ENCODE measurements around the gene FAM241B.

FAM241B gene

DNA sequence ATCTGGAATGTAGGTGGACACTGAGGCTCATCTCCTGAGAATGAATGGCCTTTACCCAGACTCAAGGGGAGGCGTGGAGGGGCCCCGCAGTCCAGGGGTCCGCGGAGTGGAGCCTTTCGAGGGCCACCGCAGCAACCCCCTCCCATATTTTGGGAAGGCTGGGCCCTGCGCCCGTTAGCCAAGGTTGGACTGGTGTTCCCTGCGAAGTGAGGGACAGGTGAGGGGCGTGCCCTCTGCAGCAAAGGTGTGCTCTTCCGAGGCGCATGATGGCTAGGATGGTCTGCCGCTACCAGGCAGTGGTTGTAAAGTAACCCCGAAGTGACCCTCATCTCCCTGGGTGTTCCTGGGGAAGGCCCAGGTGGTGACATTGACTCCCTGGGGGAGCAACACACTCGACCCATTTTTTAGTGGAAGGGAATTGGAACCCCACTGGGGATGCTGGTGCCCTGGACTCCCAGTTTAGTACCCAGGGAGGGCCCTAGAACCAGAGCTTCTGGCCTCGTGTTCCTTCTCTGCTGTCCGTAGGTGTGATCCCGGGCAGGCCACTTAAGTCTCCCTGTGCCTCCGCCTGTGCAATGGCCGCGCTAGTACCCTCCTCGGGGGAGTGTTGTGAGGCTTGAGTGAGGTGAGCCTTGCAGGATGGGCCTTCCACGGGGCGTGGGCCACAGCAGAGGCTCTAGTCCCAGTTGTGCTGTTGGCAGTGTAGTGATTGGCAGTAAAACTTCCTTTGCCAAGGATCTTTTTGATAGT is 779 bp downstream of the FAM241B start:
- Histone ChIP-seq H3K4me1 (no peaks in the 10 kb centered on the region), H3K27ac (no peak overlapping the region), H3K9me3 (replicated peaks in 1 of 11) (peaks cover 10 to 29% (median 18%) of the 10 kb centered on the region in 11 experiments; a peak in 19 of 22 replicates), H4K20me1 (peaks cover 0 to 12% (median 0%) of the 10 kb centered on the region in 11 experiments; a peak in 2 of 22 replicates), H3K9ac (no peak overlapping the region), H3K4me3 (no peak overlapping the region), H3K4me2 (no peak overlapping the region), H3K36me3 (no peaks in the 10 kb centered on the region), H3K27me3 (no peaks in the 10 kb centered on the region)
- TF ChIP-seq Cebpa-rat (IDR thresholded peaks at IDR 0.05), result no peak

DNA sequence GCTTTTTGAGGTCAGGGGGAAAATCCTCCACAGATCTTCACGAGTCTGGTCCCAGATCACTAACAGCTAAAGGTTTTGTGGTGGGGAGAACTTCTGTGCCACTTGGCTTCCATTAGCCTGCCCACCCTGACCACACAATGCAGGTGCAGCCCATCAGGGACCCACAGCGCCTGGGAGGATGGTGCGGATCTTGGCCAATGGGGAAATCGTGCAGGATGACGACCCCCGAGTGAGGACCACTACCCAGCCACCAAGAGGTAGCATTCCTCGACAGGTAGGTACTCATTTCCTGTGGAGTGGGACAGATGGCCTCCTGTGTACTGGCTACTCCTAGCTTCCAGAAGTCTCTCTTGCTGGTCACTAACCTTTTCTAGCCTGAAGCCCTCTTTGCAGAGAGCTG is 1.5 kb downstream of the FAM241B start:
- Histone ChIP-seq H3K36me3 (no peaks in the 10 kb centered on the region), H3K27me3 (no peaks in the 10 kb centered on the region), H4K20me1 (peaks cover 0 to 15% (median 0%) of the 10 kb centered on the region in 11 experiments; a peak in 2 of 22 replicates), H3K9ac (no peak overlapping the region), H3K4me1 (no peaks in the 10 kb centered on the region), H3K27ac (no peak overlapping the region), H3K4me2 (no peak overlapping the region), H3K9me3 (replicated peaks in 1 of 11) (peaks cover 10 to 29% (median 18%) of the 10 kb centered on the region in 11 experiments; a peak in 19 of 22 replicates), H3K4me3 (no peak overlapping the region)
- no peak for TF ChIP-seq Cebpa-rat (IDR thresholded peaks at IDR 0.05)

GRCh38 chr10:69632516-69633199 is 2.6 kb downstream of the FAM241B start:
- Histone ChIP-seq H3K27ac (no peak overlapping the region), H4K20me1 (peaks cover 0 to 15% (median 0%) of the 10 kb centered on the region in 11 experiments; a peak in 2 of 22 replicates), H3K36me3 (no peaks in the 10 kb centered on the region), H3K4me1 (no peaks in the 10 kb centered on the region), H3K9me3 (replicated peaks in 1 of 11) (peaks cover 10 to 22% (median 12%) of the 10 kb centered on the region in 11 experiments; a peak in 19 of 22 replicates), H3K9ac (no peak overlapping the region), H3K27me3 (no peaks in the 10 kb centered on the region), H3K4me3 (no peak overlapping the region), H3K4me2 (no peak overlapping the region)
- no peak for TF ChIP-seq Cebpa-rat (IDR thresholded peaks at IDR 0.05)

DNA sequence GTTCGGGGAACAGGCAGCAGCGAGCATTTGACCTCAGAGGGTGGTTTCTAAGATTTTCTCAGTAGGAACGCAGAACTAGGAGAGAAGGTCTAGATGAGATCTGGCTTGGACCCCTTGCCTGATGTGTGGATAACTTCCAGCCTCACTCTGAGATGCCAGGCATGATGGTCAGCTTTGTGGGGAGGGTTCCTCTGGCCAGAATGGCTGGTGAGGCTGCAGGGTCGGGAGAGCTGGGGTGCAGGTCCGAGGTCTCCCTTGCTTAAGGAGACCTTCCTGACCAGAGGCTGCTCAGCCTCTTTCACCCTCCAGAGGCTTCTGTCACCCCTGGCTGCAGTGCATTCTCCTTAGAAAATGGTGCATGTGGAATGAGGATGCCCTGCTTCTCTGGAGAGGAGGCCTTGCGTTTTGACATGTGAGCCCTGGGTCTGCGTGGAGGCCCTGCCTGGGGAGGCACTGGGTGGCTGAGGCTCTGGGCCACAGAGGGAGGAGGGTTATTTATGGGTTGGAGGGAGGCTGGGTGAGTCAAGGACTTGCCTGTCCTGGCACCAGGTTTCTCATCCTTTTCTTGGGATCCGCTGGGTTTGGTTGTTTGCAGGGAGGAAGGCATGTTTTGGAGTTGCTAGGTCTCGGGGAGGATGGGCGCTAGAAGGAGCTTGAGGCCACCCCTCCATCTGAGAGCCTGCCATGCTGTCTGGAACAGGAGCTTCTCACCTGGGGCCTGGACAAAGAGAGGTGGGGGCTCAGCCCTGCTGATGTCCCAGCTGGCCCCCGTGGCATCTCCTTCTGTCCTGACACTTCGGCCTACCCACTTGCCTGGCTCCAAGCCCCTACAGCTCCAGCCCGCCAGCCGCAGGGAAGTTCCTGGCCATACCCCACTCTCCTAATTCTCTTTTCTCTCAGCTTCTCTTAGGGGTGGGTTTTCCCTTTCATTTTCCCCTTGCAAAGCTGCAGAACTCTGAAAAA is 3.9 kb downstream of the FAM241B start:
- Histone ChIP-seq H3K36me3 (no peaks in the 10 kb centered on the region), H3K4me1 (peaks cover 0 to 2% (median 0%) of the 10 kb centered on the region in 10 experiments; a peak in 1 of 20 replicates), H3K27me3 (no peaks in the 10 kb centered on the region)

GRCh38 chr10:69634759-69635425 is 4.8 kb downstream of the FAM241B start:
- Histone ChIP-seq H3K9me3 (replicated peaks in 1 of 11) (peaks cover 0 to 6% (median 0%) of the 10 kb centered on the region in 11 experiments; a peak in 4 of 22 replicates), H4K20me1 (peaks cover 0 to 15% (median 0%) of the 10 kb centered on the region in 11 experiments; a peak in 2 of 22 replicates), H3K4me1 (peaks cover 0 to 4% (median 0%) of the 10 kb centered on the region in 10 experiments; a peak in 2 of 20 replicates), H3K36me3 (no peaks in the 10 kb centered on the region), H3K27me3 (no peaks in the 10 kb centered on the region), H3K9ac (0 out of 22 replicates have a peak overlapping the region, but pooled peaks of 1 of the 11 experiments have one; percentile 18), H3K4me3 (no peak overlapping the region), H3K27ac (no peak overlapping the region), H3K4me2 (no peak overlapping the region)
- TF ChIP-seq Cebpa-rat (IDR thresholded peaks at IDR 0.05), result no peak

More for the DNA sequence above, 3.9 kb downstream of the FAM241B start:
- H3K27ac ChIP-seq, result no peak overlapping the region
- no peak overlapping the region for H3K4me3 ChIP-seq
- peaks cover 0 to 10% (median under 1%) of the 10 kb centered on the region in 11 experiments; a peak in 6 of 22 replicates for H3K9me3 ChIP-seq (replicated peaks in 1 of 11)
- peaks cover 0 to 15% (median 0%) of the 10 kb centered on the region in 11 experiments; a peak in 2 of 22 replicates for H4K20me1 ChIP-seq
- H3K9ac ChIP-seq, result no peak overlapping the region
- no peak for TF ChIP-seq Cebpa-rat (IDR thresholded peaks at IDR 0.05)
- H3K4me2 ChIP-seq, result no peak overlapping the region

DNA sequence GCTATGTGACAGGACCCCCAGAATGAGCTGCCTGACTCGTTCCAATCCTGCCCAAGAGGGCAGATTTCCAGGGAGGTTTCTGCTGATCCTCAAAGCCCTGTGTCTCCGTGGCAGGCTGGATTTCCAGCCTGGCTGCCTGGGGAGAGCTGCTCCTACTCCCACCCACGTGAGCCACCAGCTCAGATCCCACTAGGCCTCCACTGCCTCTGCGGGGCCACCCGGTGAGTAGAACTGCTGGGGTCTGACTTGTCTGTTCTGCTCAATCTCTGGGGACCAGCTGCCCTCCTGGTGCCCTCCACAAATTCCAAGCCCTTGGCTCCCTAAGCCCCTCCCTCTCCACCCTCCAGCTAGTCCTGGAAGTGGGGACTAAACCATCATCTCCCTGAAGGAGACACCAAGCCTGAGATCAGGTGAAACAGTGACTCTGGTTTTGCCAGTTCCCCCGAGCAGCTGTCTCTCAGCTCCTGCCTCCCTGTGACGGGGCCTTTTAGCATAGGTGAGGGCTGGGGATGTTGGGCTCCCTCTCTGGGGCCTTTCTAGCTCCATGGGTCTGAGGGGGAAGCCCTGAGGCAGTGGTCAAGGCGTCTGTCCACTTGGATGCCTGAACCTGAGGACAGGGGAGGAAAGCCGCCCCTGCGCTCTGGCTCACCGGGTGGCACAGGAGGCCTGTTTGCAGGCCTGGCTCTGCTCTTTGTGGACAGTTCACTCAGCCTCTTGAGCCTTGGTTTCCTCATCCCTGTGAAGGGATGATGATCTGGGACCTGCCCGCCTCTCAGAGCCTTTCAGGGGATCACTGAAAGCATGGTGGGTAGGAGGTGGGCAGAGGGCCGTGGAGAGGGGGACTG is 5.6 kb downstream of the FAM241B start:
- TF ChIP-seq Cebpa-rat (IDR thresholded peaks at IDR 0.05), result no peak
- Histone ChIP-seq H4K20me1 (peaks cover 0 to 15% (median 0%) of the 10 kb centered on the region in 11 experiments; a peak in 2 of 22 replicates), H3K4me2 (no peak overlapping the region), H3K27ac (no peak overlapping the region), H3K4me3 (no peak overlapping the region), H3K4me1 (peaks cover 3 to 10% (median 6%) of the 10 kb centered on the region in 10 experiments; a peak in 16 of 20 replicates), H3K27me3 (no peaks in the 10 kb centered on the region), H3K9me3 (replicated peaks in 1 of 11) (no peaks in the 10 kb centered on the region), H3K9ac (0 out of 22 replicates have a peak overlapping the region, but pooled peaks of 1 of the 11 experiments have one; percentile 18), H3K36me3 (no peaks in the 10 kb centered on the region)

GRCh38 chr10:69636273-69636575 is 6.2 kb downstream of the FAM241B start:
- TF ChIP-seq Cebpa-rat (IDR thresholded peaks at IDR 0.05), result no peak
- peaks cover 0 to 15% (median 0%) of the 10 kb centered on the region in 11 experiments; a peak in 2 of 22 replicates for H4K20me1 ChIP-seq
- H3K9ac ChIP-seq, result no peak overlapping the region
- H3K9me3 ChIP-seq (replicated peaks in 1 of 11), result no peaks in the 10 kb centered on the region
- H3K27me3 ChIP-seq, result no peaks in the 10 kb centered on the region
- H3K4me3 ChIP-seq, result no peak overlapping the region
- H3K4me2 ChIP-seq, result no peak overlapping the region
- H3K27ac ChIP-seq, result no peak overlapping the region
- no peaks in the 10 kb centered on the region for H3K36me3 ChIP-seq
- peaks cover 8 to 16% (median 11%) of the 10 kb centered on the region in 10 experiments; a peak in 19 of 20 replicates for H3K4me1 ChIP-seq
